ENCODE results near the gene SH3GL1.

DNA sequence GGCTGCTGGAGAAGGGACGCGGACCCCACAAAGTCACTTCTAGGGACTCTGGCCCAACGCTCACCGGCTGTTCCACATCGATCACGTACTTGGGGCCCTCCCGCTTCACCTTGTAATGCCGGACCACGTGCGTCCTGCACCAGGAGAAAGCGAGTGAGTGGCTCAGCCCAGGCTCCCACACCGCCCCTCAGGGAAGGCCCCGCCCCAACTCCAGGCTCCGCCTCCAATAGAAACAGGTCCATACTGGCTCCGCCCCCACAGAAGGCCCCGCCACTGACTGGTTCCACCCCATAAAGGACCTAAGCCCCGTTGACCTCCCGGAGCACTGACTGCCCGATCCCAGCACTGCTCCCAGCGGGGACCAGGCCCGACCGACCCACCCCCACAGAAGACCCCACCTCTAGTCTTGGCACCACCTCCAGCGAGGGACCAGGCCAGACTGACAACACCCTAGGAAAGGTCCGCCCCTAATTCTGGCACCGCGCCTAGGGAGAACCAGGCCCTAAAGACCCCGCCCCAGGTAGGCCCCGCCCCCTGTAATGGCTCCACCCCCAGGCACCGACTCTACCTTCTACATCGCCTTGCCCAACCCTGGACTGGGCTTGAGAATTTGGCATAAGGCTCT lies 73.0 kb downstream of the SH3GL1 start:
- TF ChIP-seq CTCF (IDR thresholded peaks at IDR 0.05; ENCODE audit: insufficient read depth, low read depth, low read length): no peak
- no peak for TF ChIP-seq EZH2 (IDR thresholded peaks at IDR 0.05; ENCODE audit: insufficient read depth, low read length)
